Right cardiac atrium (tissue), 5 donors: ENCODE results near the gene MTHFS. TPM values are rescaled to one million over a fixed set of nuclear protein-coding genes. Genes with fewer than 3 reads are reported as not detected.

ENCODE experiments used
- ATAC-seq, 2 donors: fragments of 200-7000 bp; cut with Tn5 transposase; one replicate each; pipeline versions ENCODE4 v1.8.0 to v1.9.1; 2020; ENCODE audit warnings: moderate library complexity in 2 of 2, mild to moderate bottlenecking in 1 of 2
- DNase-seq, 3 donors: peaks; one replicate each; pipeline ENCODE4 v3.0.0-alpha.2; 2020
- H3K27ac ChIP-seq: one replicate; pipeline ENCODE4 v1.5.1; 2013; ENCODE audit warnings: mild to moderate bottlenecking, low read length, control low read depth, moderate library complexity
- H3K27me3 ChIP-seq: one replicate; pipeline ENCODE4 v1.6.1; 2013; ENCODE audit not compliant: control insufficient read depth, insufficient read depth
- H3K4me1 ChIP-seq: one replicate; pipeline ENCODE4 v1.6.1; 2013; ENCODE audit warnings: low read length; ENCODE audit not compliant: control insufficient read depth, insufficient read depth
- H3K4me3 ChIP-seq: one replicate; pipeline ENCODE4 v1.5.1; 2013; ENCODE audit warnings: low read length, control low read depth
- H3K9me3 ChIP-seq: one replicate; pipeline ENCODE4 v1.6.1; 2013; ENCODE audit warnings: low read length; ENCODE audit not compliant: control insufficient read depth
- WGBS: extraction: QIAGEN DNeasy Blood & Tissue Kit; methylation state at CpG from one replicate; pipeline ENCODE4 v1.1.7; 2013; 5-methylcytosine and 5-hydroxymethylcytosine counted together
- intact Hi-C, 4 donors: fragments of 100-400 bp; cut with DNase I; formaldehyde crosslinking; loops; one replicate each; pipeline versions ENCODE4 v1.11.0 to v1.14.0; 2022 to 2023
- polyA plus RNA-seq: library from polyadenylated mRNA; stranded (reverse); fragments of 200-250 nt; gene quantifications from one replicate; pipeline ENCODE4 v1.2.3, GENCODE V29; 2013
- total RNA-seq, 4 donors: library from RNA; stranded (reverse); fragmentation: NEBNext Ultra II Directional; extraction: Animal tissue kit (Norgen Biotek cat#: 25700); gene quantifications; one replicate each; pipeline ENCODE4 v1.2.1, GENCODE V29; 2021
- donor health status: healthy with polysubstance abuse.
- donor health status: DM: no; HTN: yes; CAD: no.
- donor health status: DM: no; HTN: no; CAD: no.
- donor health status: DM: no; HTN: yes; CAD: no; lungs with severe emphysema.
- donor health status: DM: yes; HTN: yes; CAD: no.

Gene MTHFS
- total and polyA plus RNA-seq, 5 donors, result 12.3 to 35.2 (median 18.9) TPM

DNA sequence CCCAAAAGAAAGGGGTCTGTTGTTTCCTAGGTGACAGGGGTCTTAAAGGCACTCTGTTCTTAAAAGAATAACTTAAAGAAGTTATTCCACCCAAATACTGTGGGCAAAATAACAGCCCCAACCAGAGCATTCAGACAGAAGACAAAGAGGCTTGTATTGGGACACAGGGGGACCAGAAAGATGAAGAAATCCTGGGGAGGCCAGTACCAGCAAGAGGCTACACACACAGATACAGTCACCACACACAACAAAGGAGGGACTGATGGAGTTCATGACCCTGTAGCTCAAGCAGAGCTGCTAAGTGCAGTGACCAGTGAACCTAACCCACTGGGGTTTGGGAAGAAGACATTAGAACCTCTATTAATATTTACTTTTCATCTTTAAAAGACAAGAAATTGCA, 59.0 kb downstream of the MTHFS start:
- no peaks in the 10 kb centered on the region for H3K4me1 ChIP-seq
- H3K9me3 ChIP-seq, result no peaks in the 10 kb centered on the region
- DNase-seq, result no peak
- no peak for ATAC-seq
- intact Hi-C loops, result no loop called here
- no peak overlapping the region for H3K4me3 ChIP-seq
- no peak overlapping the region for H3K27ac ChIP-seq
- H3K27me3 ChIP-seq, result no peaks in the 10 kb centered on the region

DNA sequence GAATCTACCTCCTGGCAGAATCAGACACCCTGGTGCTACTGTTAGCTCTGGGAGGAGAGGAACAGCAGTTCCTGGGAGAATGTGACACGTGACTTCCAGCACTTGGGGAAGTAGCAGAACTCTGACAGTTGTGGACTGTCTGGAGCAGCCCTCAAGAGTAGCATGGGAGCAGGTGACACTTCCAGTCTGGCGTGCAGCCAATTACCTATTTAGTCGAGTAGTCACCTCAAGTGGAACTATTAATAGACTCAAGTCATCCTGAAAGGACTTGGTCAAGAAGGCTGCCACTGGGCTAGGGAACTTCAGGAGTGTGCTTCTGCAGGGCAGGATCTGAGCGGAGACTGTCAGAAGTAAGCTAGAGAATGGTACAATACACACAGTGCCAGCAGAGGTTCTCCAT, 62.3 kb downstream of the MTHFS start:
- Histone ChIP-seq H3K27ac (no peak overlapping the region), H3K9me3 (no peaks in the 10 kb centered on the region), H3K27me3 (no peaks in the 10 kb centered on the region), H3K4me3 (no peak overlapping the region), H3K4me1 (no peaks in the 10 kb centered on the region)
- DNase-seq, result no peak
- WGBS, result 70% methylated on average over 4 of the region's 4 CpGs
- intact Hi-C loops, result no loop called here
- peak in 1 of 2 donors; percentile 61 for ATAC-seq

DNA sequence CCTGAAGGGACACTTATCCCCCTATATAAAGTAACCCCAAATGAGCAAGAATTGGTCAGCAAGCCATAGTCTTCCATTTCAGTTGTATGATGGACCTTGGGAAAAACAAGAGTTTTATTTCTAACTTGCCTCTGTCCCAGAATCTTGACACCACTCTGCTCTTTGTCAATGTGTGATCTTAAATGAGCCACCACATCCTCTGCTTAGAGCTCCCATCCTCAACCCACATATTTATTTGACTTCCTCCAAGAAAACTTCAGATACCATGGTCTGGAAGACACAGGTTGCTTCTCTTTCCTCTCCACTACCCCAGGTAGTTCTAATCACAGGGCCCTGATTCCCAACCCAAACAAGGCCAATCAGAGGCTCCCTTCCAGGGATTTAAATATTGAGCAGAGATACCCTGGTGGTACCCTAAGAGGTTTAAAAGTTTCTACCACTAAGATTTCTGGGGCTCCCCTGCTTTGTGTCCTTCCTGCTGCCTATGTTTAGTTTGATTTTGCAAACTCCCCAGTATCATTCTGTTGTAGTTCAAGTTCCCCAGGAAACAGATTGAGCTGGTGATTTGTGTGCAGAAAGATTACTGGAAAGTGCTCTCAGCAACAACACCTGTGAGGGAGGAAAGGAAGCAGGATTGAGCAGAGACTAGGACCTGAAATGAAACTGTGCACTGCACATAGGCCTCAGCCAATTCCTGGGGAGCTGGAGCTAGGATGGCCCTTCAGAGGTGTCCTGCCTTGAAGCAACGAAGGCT, 64.3 kb downstream of the MTHFS start:
- WGBS, result 96% methylated on average over 1 of the region's 1 CpG
- Histone ChIP-seq H3K4me1 (no peaks in the 10 kb centered on the region), H3K9me3 (no peaks in the 10 kb centered on the region), H3K27ac (no peak overlapping the region), H3K4me3 (no peak overlapping the region), H3K27me3 (no peaks in the 10 kb centered on the region)
- ATAC-seq, result no peak
- no peak for DNase-seq
- intact Hi-C loops, result no loop called here

DNA sequence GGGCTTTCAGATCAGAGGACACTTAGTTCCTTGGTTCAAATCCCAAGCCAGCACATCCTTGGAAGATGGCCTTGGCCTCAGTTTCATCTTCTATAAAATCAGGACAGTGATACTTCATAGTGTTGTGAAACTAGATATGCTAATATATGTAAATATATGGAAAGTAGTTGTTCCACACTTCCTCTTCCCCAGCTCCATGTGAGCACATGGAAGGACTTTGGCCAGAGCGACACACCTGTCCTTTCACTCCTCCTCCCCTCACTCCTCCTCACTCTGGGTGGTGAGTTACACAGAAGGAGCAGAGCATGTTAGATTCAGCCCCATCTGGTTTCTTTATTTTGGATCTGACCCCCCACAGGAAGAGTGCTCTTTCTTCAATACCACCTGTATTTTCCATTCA, 65.2 kb downstream of the MTHFS start:
- DNase-seq (no peak), ATAC-seq (no peak)
- 100% methylated on average over 1 of the region's 1 CpG for WGBS
- no peaks in the 10 kb centered on the region for H3K4me1 ChIP-seq
- no peak overlapping the region for H3K27ac ChIP-seq
- no peaks in the 10 kb centered on the region for H3K9me3 ChIP-seq
- no peak overlapping the region for H3K4me3 ChIP-seq
- intact Hi-C loops, result no loop called here
- H3K27me3 ChIP-seq, result no peaks in the 10 kb centered on the region

DNA sequence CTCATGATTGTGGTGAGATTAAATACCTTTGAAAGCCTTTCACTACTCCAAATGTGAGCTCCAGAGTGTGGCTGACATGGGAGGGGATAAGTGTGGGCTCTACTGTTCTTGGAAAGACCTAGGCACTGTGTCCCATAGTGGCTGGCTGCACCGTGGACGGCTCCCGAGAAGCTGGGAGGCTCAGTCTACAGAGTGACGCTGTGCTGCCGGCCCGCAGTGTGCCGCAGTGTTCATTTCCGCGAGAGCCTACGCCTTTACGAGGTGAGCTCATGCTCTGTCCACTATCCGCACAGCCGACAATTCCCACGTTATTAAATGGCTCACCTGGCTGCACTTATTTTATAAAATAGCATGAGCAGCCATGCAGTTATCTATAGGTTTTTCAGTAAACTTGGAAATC, 66.9 kb downstream of the MTHFS start:
- Histone ChIP-seq H3K4me1 (no peaks in the 10 kb centered on the region), H3K27me3 (no peaks in the 10 kb centered on the region), H3K27ac (no peak overlapping the region), H3K9me3 (no peaks in the 10 kb centered on the region), H3K4me3 (no peak overlapping the region)
- 94% methylated on average over 14 of the region's 14 CpGs for WGBS
- DNase-seq, result peak in 1 of 3 donors; percentile 53
- ATAC-seq, result no peak
- intact Hi-C loops, result no loop called here

DNA sequence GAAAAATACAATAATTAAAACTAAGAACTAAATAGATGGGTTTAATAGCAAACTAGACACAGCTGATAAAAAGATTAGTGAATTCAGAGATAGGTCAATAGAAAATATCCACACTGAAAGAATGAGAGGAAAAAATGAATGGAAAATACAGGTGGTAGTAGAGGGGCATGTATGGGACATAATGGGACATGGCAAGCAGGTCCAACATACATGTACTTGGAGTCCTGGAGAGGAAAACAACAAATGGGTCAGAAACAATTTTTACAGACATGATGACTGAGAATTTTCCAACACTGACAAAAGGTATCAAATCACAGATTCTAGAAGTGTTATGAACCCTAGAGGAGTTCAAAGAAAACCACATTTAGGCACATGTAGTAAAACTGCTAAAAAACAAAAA, 68.4 kb downstream of the MTHFS start:
- no peak for ATAC-seq
- no peak overlapping the region for H3K4me3 ChIP-seq
- no peaks in the 10 kb centered on the region for H3K4me1 ChIP-seq
- intact Hi-C loops, result no loop called here
- H3K9me3 ChIP-seq, result no peaks in the 10 kb centered on the region
- DNase-seq, result no peak
- H3K27ac ChIP-seq, result no peak overlapping the region
- no peaks in the 10 kb centered on the region for H3K27me3 ChIP-seq

DNA sequence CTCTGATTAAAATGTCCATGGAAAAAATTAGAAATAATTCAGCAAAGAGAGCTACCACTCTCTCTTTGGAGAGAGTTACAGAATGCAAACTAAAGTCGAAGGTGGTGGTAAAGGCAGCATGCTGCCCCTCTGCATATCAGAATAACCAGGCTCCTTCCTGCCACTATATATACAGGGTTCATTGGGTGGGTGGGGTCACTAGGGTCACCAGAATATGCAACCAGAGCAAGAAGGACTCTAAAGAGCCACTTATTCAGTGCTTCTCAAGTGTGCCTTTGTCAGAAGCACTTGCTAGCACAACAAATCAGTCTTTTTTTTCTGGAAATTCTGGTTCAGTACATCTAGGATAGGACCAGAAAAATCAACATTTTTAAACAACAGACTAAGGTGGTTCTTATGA, 70.0 kb downstream of the MTHFS start:
- H3K27me3 ChIP-seq, result no peaks in the 10 kb centered on the region
- no peaks in the 10 kb centered on the region for H3K4me1 ChIP-seq
- H3K4me3 ChIP-seq, result no peak overlapping the region
- no peaks in the 10 kb centered on the region for H3K9me3 ChIP-seq
- H3K27ac ChIP-seq, result no peak overlapping the region
- 65% methylated on average over 1 of the region's 1 CpG for WGBS
- intact Hi-C loops, result no loop called here
- DNase-seq (no peak), ATAC-seq (no peak)

DNA sequence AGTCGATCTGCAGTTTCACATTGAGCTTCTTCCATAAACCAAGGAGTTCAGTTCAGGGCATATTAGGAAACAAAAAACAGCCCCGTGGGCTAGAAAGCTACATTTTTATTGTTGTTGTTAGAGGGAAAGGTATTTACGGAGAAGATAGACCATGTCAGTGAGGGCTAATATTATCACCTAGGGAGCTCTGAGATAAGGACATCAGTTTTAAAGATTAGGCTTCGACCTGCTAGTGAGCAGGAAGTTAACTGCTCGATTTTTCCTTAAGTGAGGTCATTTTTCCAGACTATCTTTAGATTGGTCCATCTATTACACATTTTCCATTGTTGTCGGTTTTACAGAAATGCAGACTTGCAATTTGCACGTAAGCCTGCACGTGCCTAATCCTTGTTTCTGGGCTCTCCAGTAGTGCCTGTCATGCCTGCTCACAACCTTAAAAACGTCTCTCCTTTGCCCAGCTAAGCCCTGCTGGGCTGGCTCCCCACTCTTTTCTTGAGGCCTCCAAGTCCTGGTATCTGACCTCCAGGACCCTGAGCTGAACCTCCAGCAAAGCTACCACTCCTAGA, 72.6 kb downstream of the MTHFS start:
- ATAC-seq (no peak), DNase-seq (no peak)
- Histone ChIP-seq H3K4me3 (no peak overlapping the region), H3K4me1 (no peaks in the 10 kb centered on the region), H3K9me3 (no peaks in the 10 kb centered on the region), H3K27me3 (no peaks in the 10 kb centered on the region), H3K27ac (no peak overlapping the region)
- intact Hi-C loops, result no loop called here
- WGBS, result 45% methylated on average over 9 of the region's 9 CpGs

DNA sequence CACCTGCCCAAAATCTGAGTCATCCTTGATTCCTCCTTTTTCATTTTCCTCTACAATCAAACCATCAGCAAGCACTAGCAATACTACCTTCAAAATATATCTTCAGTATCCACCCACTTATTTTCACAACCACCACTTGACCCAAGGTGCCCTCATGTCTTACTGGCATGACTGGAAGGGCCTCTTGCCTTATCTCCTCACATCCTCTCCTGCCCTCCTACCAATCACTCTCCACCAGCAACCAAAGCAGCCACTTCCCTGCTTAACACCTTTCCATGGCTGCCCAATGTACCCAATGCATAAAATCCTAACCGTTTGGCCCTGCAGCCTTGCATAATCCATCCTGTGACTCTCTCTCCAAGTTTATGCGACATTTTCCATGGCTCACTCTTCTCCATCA, 76.0 kb downstream of the MTHFS start:
- WGBS, result 82% methylated on average over 2 of the region's 2 CpGs
- no peak for ATAC-seq
- no peaks in the 10 kb centered on the region for H3K27me3 ChIP-seq
- no peak overlapping the region for H3K27ac ChIP-seq
- no peaks in the 10 kb centered on the region for H3K4me1 ChIP-seq
- no peak overlapping the region for H3K4me3 ChIP-seq
- no peak for DNase-seq
- intact Hi-C loops, result no loop called here
- H3K9me3 ChIP-seq, result no peaks in the 10 kb centered on the region

DNA sequence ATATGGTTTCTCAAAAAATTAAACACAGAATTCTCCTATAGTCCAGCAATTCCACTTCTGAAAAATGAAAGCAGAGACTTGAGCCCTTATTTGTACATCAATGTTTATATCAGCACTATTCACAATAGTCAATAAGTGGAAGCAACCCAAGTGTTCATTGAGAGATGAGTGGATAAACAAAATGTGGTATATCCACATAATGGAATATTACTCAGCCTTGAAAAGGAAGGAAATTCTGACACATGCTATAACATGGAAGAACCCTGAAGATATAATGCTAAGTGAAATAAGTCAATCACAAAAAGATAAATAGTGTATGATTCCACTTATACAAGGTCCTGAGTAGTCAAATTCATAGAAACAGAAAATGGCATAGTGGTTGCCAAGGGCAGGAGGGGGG, 76.6 kb downstream of the MTHFS start:
- no peak overlapping the region for H3K4me3 ChIP-seq
- H3K4me1 ChIP-seq, result no peaks in the 10 kb centered on the region
- ATAC-seq (no peak), DNase-seq (no peak)
- intact Hi-C loops, result no loop called here
- H3K27ac ChIP-seq, result no peak overlapping the region
- no peaks in the 10 kb centered on the region for H3K9me3 ChIP-seq
- H3K27me3 ChIP-seq, result no peaks in the 10 kb centered on the region

DNA sequence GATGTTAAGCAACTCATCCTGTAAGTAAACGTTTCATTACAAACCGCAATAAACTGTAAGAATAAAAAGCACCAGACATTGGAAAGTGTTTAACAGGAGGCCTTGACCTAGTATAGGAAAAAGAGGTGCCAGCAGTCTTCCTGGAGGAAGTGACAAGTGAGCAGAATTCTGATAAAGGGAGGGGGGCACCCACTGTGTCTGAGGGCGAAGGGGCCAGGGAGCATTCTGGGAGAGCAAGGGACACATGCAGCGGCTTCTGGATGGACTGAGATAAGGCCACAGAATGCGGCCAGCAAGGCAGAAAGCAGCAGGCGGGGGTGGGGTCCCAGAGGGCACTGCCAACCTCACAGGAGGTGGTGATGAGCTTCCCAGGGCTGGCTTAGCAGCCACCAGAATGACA, 80.2 kb downstream of the MTHFS start:
- H3K9me3 ChIP-seq, result no peaks in the 10 kb centered on the region
- no peaks in the 10 kb centered on the region for H3K27me3 ChIP-seq
- H3K4me1 ChIP-seq, result peaks cover 3% of the 10 kb centered on the region
- ATAC-seq, result no peak
- 57% methylated on average over 6 of the region's 6 CpGs for WGBS
- intact Hi-C loops, result no loop called here
- H3K4me3 ChIP-seq, result no peak overlapping the region
- no peak overlapping the region for H3K27ac ChIP-seq
- DNase-seq, result no peak

DNA sequence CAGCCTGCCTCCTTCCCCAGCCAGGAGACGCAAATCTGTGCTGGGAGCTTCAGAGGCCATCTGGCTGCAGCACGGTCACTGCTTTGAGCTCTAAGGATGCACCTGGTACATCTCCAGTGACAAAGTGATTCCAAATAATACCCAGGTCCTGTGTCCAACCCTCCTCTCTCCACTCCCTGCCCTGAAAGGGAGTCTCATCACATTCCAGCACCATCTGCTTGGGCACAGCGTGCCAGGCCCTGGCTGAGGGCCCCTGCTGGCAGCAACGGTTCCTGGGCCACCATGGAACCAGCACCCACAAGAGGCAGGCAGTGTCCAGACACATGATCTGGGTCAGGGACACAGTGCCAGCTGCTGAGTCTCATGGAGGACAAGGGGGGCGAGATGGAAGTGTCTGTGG, 81.3 kb downstream of the MTHFS start:
- H3K27ac ChIP-seq, result no peak overlapping the region
- peaks cover 4% of the 10 kb centered on the region for H3K4me1 ChIP-seq
- peak in 2 of 3 donors; percentile 68 to 69 for DNase-seq

More for the DNA sequence above, 81.3 kb downstream of the MTHFS start:
- Histone ChIP-seq H3K27me3 (no peaks in the 10 kb centered on the region), H3K9me3 (no peaks in the 10 kb centered on the region), H3K4me3 (no peak overlapping the region)
- ATAC-seq, result peak; percentile 22 to 63
- intact Hi-C loops, result no loop called here
- 70% methylated on average over 5 of the region's 5 CpGs for WGBS
